ENCODE measurements around the gene ROGDI.
A peak's percentile ranks its signal among the peaks of the same experiment; 100 is the strongest.

Gene ROGDI

DNA sequence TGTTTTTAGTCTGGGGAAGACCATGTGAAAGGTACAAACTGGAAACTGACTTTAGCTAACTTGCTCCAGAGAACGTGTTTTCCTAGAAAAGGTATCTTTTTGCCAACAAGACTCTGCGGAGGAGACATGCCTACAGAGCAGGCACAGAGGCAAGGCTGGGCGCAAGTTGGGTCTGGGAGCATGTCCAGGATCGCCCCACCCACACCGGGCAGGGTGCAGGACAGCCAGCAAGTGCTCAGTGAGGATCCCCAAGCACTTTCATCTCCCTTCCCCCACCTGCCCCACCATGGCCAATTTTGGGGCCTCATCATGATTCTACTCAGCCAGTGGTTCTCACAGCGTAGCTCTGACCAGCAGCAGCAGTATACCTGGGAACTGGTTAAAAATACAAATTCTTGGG, 18.2 kb upstream of the ROGDI start:
- DNase-seq (ENCODE audit: low read depth, low spot score), result no peak

DNA sequence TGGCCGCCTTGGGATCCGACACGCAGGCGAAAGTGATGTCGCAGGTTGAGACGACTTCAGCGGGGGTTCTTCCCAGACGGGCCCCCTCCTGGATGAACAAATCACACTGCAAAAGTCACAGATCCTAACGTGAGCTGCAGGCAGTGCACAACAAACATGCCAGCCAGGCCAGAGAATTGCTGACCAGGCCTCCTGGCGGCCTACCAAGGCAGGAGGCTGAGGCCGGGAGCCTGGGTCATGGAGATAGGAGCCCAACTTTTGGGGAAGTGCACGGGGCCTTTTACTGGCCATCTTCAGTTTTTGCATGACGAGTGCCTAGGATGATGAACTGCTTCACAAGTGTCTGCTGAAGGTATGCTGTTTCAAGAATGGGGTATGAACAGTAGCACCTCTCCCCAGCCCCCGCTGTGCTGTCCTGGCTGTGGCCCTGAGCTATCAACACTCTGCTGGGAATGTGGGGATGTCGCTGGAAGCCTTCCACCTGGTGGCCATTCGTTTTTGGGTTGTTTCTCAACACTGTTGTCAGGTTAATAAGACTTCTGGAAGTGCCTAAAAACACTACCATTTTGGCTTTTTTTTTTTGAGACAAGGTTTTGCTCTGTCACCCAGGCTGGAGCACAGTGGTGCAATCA, 12.2 kb upstream of the ROGDI start:
- DNase-seq (ENCODE audit: low read depth, low spot score), result no peak
- H3K4me3 ChIP-seq (ENCODE audit: low read length), result no peak overlapping the region

More for the DNA sequence above, 18.2 kb upstream of the ROGDI start:
- no peak overlapping the region for H3K4me3 ChIP-seq (ENCODE audit: low read length)

DNA sequence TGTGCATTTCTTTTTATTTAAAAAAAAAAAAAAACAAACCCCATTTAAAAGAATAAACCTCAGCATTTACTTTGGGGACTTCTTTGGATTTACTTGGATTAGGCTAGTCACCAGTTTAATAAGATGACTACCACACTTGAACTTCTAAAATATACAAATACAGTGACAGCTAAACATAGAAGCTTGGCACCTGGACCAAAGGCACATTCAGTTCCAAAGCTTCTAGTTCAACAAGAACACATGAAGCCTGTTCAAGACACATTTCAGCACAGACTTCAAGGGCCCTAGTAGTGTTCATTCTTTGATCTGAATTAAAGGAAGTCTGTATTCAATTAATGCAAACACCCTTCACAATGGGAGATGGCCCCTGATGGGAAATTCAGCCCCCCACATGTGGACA, 11.6 kb upstream of the ROGDI start:
- DNase-seq (ENCODE audit: low read depth, low spot score), result no peak
- H3K4me3 ChIP-seq (ENCODE audit: low read length), result no peak overlapping the region

DNA sequence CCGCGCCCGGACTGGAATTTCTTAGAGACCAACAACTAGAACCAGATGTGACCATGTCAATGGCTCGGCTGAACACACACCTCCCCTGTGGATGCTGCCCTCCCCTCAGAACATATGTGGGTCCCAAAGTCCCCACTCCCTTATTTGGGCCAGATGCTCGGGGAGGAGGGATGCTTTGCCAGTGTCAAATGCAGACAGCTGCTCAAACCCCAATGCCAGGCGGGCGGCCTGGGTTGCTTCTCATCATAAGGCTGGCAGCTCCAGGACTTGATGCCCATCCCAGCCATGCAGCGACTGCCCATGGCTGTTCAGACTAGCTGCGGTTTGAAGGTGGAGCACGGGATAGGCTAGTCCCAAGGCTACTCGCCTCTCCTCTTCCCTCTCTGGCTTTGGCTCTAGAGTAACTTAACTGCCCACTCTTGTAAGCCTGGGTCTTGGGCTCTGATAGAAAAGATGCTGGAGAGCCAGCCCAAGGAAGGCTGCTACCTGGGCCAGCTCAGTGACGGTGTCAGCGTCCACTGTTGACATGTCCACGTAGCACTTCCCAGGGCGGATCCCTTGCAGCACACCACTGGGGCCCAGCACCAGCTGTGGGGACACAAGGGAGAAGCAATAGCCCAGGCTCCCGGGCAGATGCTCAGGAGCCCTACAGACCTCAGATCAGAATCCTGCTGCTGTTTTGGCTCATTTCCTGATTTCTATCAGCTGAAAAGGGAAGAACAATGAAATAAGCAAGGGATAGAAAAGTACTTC, 11.0 kb upstream of the ROGDI start:
- DNase-seq (ENCODE audit: low read depth, low spot score), result no peak
- H3K4me3 ChIP-seq (ENCODE audit: low read length), result no peak overlapping the region

DNA sequence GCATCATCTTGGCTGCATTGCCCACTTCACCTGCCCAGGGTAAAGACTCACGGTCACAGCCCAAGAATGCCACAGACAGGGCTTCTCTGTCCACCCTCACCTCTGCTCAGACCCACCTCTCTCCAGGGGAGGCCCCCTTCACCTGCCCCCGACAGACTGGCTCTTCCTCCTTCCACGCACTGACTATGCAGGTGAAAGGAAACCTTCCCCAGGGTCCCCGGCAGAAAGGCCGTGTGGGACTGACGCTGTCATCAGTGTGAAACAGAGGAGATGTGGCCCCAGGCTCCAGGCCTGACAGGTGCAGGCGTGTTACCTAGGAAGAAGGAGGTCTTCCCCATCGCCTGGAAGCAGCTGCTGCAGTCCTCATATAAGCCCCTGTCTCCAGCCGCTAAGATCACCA, 9.3 kb upstream of the ROGDI start:
- H3K4me3 ChIP-seq (ENCODE audit: low read length), result no peak overlapping the region
- no peak for DNase-seq (ENCODE audit: low read depth, low spot score)

DNA sequence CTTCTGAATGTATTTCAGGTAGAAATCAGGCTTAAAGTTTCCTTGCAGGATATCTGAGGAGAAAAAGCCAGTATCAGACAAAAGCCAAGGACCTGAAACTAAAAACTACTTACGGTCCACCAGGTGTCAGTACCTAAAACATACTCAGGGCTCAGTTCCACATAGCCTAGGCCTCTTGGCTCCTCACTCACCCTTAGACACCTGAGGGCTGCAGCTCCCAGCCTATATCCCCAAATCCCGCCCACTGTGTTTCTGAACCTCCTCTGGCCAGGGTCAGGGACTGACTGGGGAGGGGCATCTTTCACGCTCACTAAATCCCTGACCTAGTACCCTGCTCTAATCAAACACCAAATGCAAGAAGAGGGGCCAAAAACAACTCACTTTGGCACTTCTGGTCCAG, 8.8 kb upstream of the ROGDI start:
- no peak for DNase-seq (ENCODE audit: low read depth, low spot score)
- no peak overlapping the region for H3K4me3 ChIP-seq (ENCODE audit: low read length)

- no peak overlapping the region for H3K4me3 ChIP-seq (ENCODE audit: low read length)
- no peak for DNase-seq (ENCODE audit: low read depth, low spot score)
Measured at GRCh38 chr16:4806280-4806679, 3.8 kb upstream of the ROGDI start.

- H3K4me3 ChIP-seq (ENCODE audit: low read length), result no peak overlapping the region
- DNase-seq (ENCODE audit: low read depth, low spot score), result no peak
Measured at GRCh38 chr16:4805231-4805630, 2.8 kb upstream of the ROGDI start.

DNA sequence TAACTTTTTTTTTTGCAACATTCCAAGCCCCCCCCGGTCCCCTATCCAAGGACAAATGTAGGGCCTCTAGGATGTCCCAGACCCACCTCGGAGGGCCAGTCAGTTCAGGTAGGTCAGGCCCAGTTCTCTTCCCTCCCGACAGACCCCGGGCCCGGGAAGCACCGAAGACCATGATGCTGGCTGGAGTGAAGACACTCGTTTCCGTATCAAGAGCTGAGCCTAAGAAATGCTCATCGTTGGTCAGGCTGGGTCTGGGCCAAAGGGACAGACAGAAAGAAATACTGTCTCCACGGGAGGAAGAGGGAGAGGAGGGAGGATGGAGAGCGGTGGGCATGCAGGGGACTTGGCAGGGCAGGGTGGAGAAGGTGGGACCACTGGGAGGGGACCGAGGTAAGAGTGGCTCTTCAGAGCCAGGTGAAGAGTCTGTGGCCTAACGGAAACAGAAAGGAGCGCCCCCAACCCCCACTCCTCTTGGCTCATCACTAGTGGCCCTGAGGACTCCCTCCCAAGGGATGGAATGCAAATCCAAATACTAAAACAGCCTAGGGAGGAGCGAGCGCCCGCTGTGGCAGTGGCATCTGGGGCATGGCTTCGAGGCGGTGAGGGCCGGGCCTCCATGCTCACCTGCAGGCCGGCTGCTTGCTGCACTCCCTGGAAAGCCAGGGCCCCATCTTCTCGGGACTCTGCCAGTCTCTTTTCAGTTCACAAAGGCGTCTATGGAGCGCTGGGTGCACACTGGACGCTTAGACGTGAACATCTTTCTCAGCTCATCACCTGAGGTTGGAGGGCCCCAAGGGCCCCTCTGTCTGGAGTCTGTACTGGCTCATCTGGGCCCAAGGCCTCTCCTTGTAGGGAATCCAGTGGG, 1.7 kb upstream of the ROGDI start:
- H3K4me3 ChIP-seq (ENCODE audit: low read length), result no peak overlapping the region
- no peak for DNase-seq (ENCODE audit: low read depth, low spot score)

GRCh38 chr16:4803401-4803844, 990 bp upstream of the ROGDI start:
- H3K4me3 ChIP-seq (ENCODE audit: low read length), result peak overlapping the region; percentile 60; the same call in 1 of the 2 replicates
- no peak for DNase-seq (ENCODE audit: low read depth, low spot score)

GRCh38 chr16:4802659-4803287, 340 bp upstream of the ROGDI start:
- peak; percentile 77 for DNase-seq (ENCODE audit: low read depth, low spot score)
- H3K4me3 ChIP-seq (ENCODE audit: low read length), result peak overlapping the region; percentile 60

GRCh38 chr16:4801051-4801961, 1.1 kb downstream of the ROGDI start:
- DNase-seq (ENCODE audit: low read depth, low spot score), result no peak
- H3K4me3 ChIP-seq (ENCODE audit: low read length), result peak overlapping the region; percentile 60

GRCh38 chr16:4800290-4801041, 2.0 kb downstream of the ROGDI start:
- no peak for DNase-seq (ENCODE audit: low read depth, low spot score)
- H3K4me3 ChIP-seq (ENCODE audit: low read length), result no peak overlapping the region

- no peak overlapping the region for H3K4me3 ChIP-seq (ENCODE audit: low read length)
- DNase-seq (ENCODE audit: low read depth, low spot score), result no peak
Measured at GRCh38 chr16:4799171-4799855, 3.1 kb downstream of the ROGDI start.

DNA sequence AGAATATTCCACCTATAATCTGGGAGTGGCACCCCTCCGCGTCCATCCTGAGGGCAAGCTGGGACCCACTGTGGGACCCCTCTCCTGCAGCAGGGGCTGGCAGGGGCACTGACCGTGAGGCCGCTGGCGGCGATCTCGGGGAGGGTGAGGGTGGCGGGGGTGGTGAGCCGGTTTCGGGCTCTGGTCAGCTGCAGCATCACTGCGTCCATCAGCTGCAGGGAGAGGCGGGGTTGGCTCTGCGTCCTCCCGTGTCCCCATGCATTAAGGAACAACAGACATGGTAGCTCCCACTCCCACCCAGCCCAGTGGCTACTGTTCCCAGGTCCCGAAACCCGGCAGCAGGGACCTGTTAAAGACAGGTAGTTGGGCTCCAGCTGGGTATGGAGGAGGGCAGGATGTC, 4.0 kb downstream of the ROGDI start:
- no peak for DNase-seq (ENCODE audit: low read depth, low spot score)
- no peak overlapping the region for H3K4me3 ChIP-seq (ENCODE audit: low read length)

- H3K4me3 ChIP-seq (ENCODE audit: low read length), result no peak overlapping the region
- DNase-seq (ENCODE audit: low read depth, low spot score), result no peak
Measured at GRCh38 chr16:4797805-4798252, 4.6 kb downstream of the ROGDI start.
